GM23338 (cell line): ENCODE data around the gene ACTA2. TPM values are rescaled to one million over a fixed set of nuclear protein-coding genes. Genes with fewer than 3 reads are reported as not detected.

Experiments used
- NANOG ChIP-seq: IDR thresholded peaks from 2 replicates; pipeline ENCODE4 v1.6.1; 2016; ENCODE audit warnings: antibody characterized with exemption, borderline replicate concordance
- ZNF114 ChIP-seq: fragments of 250-450 bp; sonication (Bioruptor Pico); IDR thresholded peaks from 2 replicates; pipeline ENCODE4 v1.5.0; 2020; ENCODE audit warnings: mild to moderate bottlenecking, moderate library complexity
- ZNF331 ChIP-seq: fragments of 250-450 bp; sonication (Bioruptor Pico); IDR thresholded peaks from 2 replicates; pipeline ENCODE4 v1.5.0; 2020; ENCODE audit warnings: low read depth, mild to moderate bottlenecking, moderate library complexity
- polyA plus RNA-seq: library from polyadenylated mRNA; unstranded; fragments of >200 nt; fragmentation: Nextera tagmentation; extraction: Ambion mirVana; gene quantifications from 2 replicates; pipeline ENCODE4 v1.2.1, GENCODE V29; 2016
- total RNA-seq: library from RNA; depleted of rRNA; stranded (reverse); fragments of >200 nt; shearing (Covaris generic); gene quantifications from 2 replicates; pipeline ENCODE4 v1.2.3, GENCODE V29; 2014
- TF ChIP-seq, protein P1 (sequence below): fragments of 250-450 bp; sonication (Bioruptor Pico); IDR thresholded peaks from 2 replicates; pipeline ENCODE4 v1.5.0; 2020; ENCODE audit warnings: mild to moderate bottlenecking, moderate library complexity
- TF ChIP-seq, protein P2 (sequence below): IDR thresholded peaks from one replicate; pipeline ENCODE4 v1.6.1; 2018; ENCODE audit warnings: antibody characterized with exemption; ENCODE audit not compliant: unreplicated experiment
- TF ChIP-seq, protein P3 (sequence below): IDR thresholded peaks from 2 replicates; pipeline ENCODE4 v1.6.1; 2016; ENCODE audit warnings: antibody characterized with exemption

Gene ACTA2
- total and polyA plus RNA-seq, 2 experiments from 2014 or later: 3.4 to 9.4 TPM

DNA sequence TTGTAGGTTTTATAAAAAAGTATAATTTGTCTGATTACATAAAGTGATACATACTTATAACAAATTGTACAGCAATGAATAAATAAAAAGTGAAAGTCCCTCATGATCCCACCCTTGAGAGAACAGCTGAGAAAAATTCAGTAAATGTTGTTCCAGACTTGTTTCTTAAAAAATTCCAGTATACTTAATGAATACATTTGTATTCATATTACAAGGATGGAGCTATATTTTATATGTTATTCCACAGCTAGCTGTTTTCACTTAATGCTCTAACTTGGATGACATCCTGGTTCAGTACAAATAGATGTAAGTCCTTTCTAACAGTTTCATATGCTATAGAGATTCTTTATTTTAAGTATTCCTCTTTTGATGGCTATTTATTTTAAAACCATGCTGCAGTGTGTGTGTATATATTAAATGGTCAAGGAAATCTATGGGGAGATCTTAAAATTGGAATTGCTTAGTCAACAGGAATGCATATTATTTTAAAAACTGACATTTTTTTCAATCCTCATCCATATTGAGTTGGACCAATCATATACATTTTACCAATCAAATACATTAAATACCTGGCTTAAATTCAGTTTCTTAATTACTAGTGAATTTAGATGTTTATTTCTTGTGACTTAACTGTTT, 63.6 kb downstream of the ACTA2 start (continued):
- TF ChIP-seq, protein P1, sequence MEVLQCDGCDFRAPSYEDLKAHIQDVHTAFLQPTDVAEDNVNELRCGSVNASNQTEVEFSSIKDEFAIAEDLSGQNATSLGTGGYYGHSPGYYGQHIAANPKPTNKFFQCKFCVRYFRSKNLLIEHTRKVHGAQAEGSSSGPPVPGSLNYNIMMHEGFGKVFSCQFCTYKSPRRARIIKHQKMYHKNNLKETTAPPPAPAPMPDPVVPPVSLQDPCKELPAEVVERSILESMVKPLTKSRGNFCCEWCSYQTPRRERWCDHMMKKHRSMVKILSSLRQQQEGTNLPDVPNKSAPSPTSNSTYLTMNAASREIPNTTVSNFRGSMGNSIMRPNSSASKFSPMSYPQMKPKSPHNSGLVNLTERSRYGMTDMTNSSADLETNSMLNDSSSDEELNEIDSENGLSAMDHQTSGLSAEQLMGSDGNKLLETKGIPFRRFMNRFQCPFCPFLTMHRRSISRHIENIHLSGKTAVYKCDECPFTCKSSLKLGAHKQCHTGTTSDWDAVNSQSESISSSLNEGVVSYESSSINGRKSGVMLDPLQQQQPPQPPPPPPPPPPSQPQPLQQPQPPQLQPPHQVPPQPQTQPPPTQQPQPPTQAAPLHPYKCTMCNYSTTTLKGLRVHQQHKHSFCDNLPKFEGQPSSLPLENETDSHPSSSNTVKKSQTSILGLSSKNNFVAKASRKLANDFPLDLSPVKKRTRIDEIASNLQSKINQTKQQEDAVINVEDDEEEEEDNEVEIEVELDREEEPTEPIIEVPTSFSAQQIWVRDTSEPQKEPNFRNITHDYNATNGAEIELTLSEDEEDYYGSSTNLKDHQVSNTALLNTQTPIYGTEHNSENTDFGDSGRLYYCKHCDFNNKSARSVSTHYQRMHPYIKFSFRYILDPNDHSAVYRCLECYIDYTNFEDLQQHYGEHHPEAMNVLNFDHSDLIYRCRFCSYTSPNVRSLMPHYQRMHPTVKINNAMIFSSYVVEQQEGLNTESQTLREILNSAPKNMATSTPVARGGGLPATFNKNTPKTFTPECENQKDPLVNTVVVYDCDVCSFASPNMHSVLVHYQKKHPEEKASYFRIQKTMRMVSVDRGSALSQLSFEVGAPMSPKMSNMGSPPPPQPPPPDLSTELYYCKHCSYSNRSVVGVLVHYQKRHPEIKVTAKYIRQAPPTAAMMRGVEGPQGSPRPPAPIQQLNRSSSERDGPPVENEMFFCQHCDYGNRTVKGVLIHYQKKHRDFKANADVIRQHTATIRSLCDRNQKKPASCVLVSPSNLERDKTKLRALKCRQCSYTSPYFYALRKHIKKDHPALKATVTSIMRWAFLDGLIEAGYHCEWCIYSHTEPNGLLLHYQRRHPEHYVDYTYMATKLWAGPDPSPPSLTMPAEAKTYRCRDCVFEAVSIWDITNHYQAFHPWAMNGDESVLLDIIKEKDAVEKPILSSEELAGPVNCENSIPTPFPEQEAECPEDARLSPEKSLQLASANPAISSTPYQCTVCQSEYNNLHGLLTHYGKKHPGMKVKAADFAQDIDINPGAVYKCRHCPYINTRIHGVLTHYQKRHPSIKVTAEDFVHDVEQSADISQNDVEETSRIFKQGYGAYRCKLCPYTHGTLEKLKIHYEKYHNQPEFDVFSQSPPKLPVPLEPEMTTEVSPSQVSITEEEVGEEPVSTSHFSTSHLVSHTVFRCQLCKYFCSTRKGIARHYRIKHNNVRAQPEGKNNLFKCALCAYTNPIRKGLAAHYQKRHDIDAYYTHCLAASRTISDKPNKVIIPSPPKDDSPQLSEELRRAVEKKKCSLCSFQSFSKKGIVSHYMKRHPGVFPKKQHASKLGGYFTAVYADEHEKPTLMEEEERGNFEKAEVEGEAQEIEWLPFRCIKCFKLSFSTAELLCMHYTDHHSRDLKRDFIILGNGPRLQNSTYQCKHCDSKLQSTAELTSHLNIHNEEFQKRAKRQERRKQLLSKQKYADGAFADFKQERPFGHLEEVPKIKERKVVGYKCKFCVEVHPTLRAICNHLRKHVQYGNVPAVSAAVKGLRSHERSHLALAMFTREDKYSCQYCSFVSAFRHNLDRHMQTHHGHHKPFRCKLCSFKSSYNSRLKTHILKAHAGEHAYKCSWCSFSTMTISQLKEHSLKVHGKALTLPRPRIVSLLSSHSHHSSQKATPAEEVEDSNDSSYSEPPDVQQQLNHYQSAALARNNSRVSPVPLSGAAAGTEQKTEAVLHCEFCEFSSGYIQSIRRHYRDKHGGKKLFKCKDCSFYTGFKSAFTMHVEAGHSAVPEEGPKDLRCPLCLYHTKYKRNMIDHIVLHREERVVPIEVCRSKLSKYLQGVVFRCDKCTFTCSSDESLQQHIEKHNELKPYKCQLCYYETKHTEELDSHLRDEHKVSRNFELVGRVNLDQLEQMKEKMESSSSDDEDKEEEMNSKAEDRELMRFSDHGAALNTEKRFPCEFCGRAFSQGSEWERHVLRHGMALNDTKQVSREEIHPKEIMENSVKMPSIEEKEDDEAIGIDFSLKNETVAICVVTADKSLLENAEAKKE: no peak
- TF ChIP-seq ZNF114 (CRISPR knock-in tag) (no peak), NANOG (no peak), ZNF331 (CRISPR knock-in tag) (no peak)
- TF ChIP-seq, protein P2, sequence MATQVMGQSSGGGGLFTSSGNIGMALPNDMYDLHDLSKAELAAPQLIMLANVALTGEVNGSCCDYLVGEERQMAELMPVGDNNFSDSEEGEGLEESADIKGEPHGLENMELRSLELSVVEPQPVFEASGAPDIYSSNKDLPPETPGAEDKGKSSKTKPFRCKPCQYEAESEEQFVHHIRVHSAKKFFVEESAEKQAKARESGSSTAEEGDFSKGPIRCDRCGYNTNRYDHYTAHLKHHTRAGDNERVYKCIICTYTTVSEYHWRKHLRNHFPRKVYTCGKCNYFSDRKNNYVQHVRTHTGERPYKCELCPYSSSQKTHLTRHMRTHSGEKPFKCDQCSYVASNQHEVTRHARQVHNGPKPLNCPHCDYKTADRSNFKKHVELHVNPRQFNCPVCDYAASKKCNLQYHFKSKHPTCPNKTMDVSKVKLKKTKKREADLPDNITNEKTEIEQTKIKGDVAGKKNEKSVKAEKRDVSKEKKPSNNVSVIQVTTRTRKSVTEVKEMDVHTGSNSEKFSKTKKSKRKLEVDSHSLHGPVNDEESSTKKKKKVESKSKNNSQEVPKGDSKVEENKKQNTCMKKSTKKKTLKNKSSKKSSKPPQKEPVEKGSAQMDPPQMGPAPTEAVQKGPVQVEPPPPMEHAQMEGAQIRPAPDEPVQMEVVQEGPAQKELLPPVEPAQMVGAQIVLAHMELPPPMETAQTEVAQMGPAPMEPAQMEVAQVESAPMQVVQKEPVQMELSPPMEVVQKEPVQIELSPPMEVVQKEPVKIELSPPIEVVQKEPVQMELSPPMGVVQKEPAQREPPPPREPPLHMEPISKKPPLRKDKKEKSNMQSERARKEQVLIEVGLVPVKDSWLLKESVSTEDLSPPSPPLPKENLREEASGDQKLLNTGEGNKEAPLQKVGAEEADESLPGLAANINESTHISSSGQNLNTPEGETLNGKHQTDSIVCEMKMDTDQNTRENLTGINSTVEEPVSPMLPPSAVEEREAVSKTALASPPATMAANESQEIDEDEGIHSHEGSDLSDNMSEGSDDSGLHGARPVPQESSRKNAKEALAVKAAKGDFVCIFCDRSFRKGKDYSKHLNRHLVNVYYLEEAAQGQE: no peak
- TF ChIP-seq, protein P3, sequence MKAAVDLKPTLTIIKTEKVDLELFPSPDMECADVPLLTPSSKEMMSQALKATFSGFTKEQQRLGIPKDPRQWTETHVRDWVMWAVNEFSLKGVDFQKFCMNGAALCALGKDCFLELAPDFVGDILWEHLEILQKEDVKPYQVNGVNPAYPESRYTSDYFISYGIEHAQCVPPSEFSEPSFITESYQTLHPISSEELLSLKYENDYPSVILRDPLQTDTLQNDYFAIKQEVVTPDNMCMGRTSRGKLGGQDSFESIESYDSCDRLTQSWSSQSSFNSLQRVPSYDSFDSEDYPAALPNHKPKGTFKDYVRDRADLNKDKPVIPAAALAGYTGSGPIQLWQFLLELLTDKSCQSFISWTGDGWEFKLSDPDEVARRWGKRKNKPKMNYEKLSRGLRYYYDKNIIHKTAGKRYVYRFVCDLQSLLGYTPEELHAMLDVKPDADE: no peak
